ENCODE data around the gene IQSEC3. TPM values are rescaled to one million over a fixed set of nuclear protein-coding genes. Genes with fewer than 3 reads are reported as not detected.

The IQSEC3 gene
- total RNA-seq, 1 experiment from 2014 or later: 0.55 TPM

GRCh38 chr12:130519-130918, 64.0 kb downstream of the IQSEC3 start:
- no peaks in the 10 kb centered on the region for H3K9me3 Mint-ChIP-seq
- Histone ChIP-seq H3K27me3 (ENCODE audit: insufficient read depth, low read length) (no peaks in the 10 kb centered on the region), H4K20me1 (ENCODE audit: control insufficient read depth, insufficient read depth, insufficient read length) (no peaks in the 10 kb centered on the region), H3K79me1 (ENCODE audit: insufficient read depth, low read depth, low read length, poor library complexity, severe bottlenecking) (no peaks in the 10 kb centered on the region), H3K9me3 (ENCODE audit: control insufficient read depth, low read depth, low read length) (no peaks in the 10 kb centered on the region), H3K79me2 (ENCODE audit: insufficient read depth, low read length) (no peaks in the 10 kb centered on the region), H3K4me1 (ENCODE audit: insufficient read depth, low read length) (no peaks in the 10 kb centered on the region), H2BK12ac (ENCODE audit: insufficient read length, low read depth, low read length) (no peak overlapping the region), H3K23me2 (ENCODE audit: insufficient read length, low read depth, low read length, poor library complexity, severe bottlenecking) (no peaks in the 10 kb centered on the region), H2BK5ac (ENCODE audit: insufficient read length, low read length) (no peak overlapping the region), H3K56ac (ENCODE audit: insufficient read length, low read depth, low read length) (no peak overlapping the region), H3K23ac (ENCODE audit: insufficient read length, low read depth, low read length) (no peak overlapping the region), H2BK120ac (ENCODE audit: low read depth, low read length, poor library complexity, severe bottlenecking) (no peak overlapping the region), H2AK5ac (ENCODE audit: insufficient read length, low read length) (no peak overlapping the region), H3K27ac (ENCODE audit: insufficient read length, low read depth, low read length) (no peak overlapping the region), H2BK20ac (ENCODE audit: low read depth, low read length, poor library complexity, severe bottlenecking) (no peak overlapping the region), H3T11ph (ENCODE audit: low read length) (no peak overlapping the region), H2AFZ (ENCODE audit: low read length) (no peak overlapping the region), H4K5ac (ENCODE audit: insufficient read length, low read depth, low read length) (no peak overlapping the region), H4K8ac (replicated peaks; ENCODE audit: insufficient read length, low read depth, low read length) (no peak overlapping the region), H3K9ac (ENCODE audit: extremely low read depth, insufficient read length, low read length) (no peak overlapping the region), H3K4ac (ENCODE audit: low read depth, low read length) (no peak overlapping the region), H3K4me2 (ENCODE audit: insufficient read depth, insufficient read length, low read length) (no peak overlapping the region), H4K91ac (ENCODE audit: insufficient read length, low read depth, low read length) (no peak overlapping the region), H3K14ac (ENCODE audit: insufficient read depth, low read length) (no peak overlapping the region), H2BK15ac (ENCODE audit: low read depth, low read length) (no peak overlapping the region), H3K18ac (ENCODE audit: insufficient read length, low read depth, low read length) (no peak overlapping the region)
- peaks cover 0 to 19% of the 10 kb centered on the region in 2 experiments; a peak in 3 of 4 replicates for H3K4me1 Mint-ChIP-seq
- no peak overlapping the region for H3K27ac Mint-ChIP-seq
- no peak for TF ChIP-seq CTCF (conservative IDR thresholded peaks at IDR 0.05)
- no CpG with 5 or more reads among the region's 5 CpGs for WGBS (ENCODE audit: extremely low coverage, insufficient read length, low lambda C conversion rate)
- H3K36me3 Mint-ChIP-seq (ENCODE audit: insufficient read depth in 1 of 3, low read depth in 3 of 3): no peaks in the 10 kb centered on the region; a peak in 1 of 7 replicates
- no peak for DNase-seq
- peaks cover 5% of the 10 kb centered on the region for H3K27me3 Mint-ChIP-seq (ENCODE audit: low read depth)
- no peak overlapping the region for H3K4me3 Mint-ChIP-seq

Data from H9 (cell line).